ENCODE data around the gene FRMD4B.

- no peak for TF ChIP-seq CTCF (IDR thresholded peaks at IDR 0.05)
- no peak for TF ChIP-seq POLR2A (IDR thresholded peaks at IDR 0.05)
Observed at GRCh38 chr3:69236812-69237707, 148.8 kb downstream of the FRMD4B start.

Measured in transverse colon (tissue), 3 donors.